GM23338 (cell line): Measurements from ENCODE around the gene EXOC2. TPM values are rescaled to one million over a fixed set of nuclear protein-coding genes. Genes with fewer than 3 reads are reported as not detected.

Experiments used
- ATAC-seq: fragments of 200-7000 bp; cut with Tn5 transposase; 3 replicates; pipeline ENCODE4 v1.9.1; 2020
- DNase-seq: peaks from one replicate; pipeline ENCODE4 v3.0.0-alpha.2; 2015; ENCODE audit warnings: low spot score
- H2AFZ ChIP-seq: fragments of 200-600 bp; sonication (generic); 2 replicates; pipeline ENCODE4 v1.8.0; 2016; ENCODE audit warnings: antibody characterized with exemption, mild to moderate bottlenecking, moderate library complexity
- H3F3A ChIP-seq: fragments of 200-600 bp; sonication (generic); replicated peaks from 2 replicates; pipeline ENCODE4 v1.8.0; 2017; ENCODE audit warnings: antibody characterized with exemption, mixed run types, low read depth
- H3K27ac ChIP-seq: fragments of 200-600 bp; sonication (generic); 2 replicates; pipeline ENCODE4 v1.6.1; 2016; ENCODE audit warnings: low read depth
- H3K27me3 ChIP-seq: fragments of 200-600 bp; sonication (generic); 2 replicates; pipeline ENCODE4 v1.8.0; 2016; ENCODE audit warnings: mild to moderate bottlenecking, mixed run types, moderate library complexity; ENCODE audit not compliant: insufficient read depth
- H3K36me3 ChIP-seq: fragments of 200-600 bp; sonication (generic); 2 replicates; pipeline ENCODE4 v1.8.0; 2016; ENCODE audit warnings: mild to moderate bottlenecking; ENCODE audit not compliant: insufficient read depth
- H3K4me1 ChIP-seq: fragments of 200-600 bp; sonication (generic); 2 replicates; pipeline ENCODE4 v1.8.0; 2016; ENCODE audit warnings: mild to moderate bottlenecking, moderate library complexity; ENCODE audit not compliant: insufficient read depth
- H3K4me2 ChIP-seq: fragments of 200-600 bp; sonication (generic); 2 replicates; pipeline ENCODE4 v1.7.1; 2017; ENCODE audit warnings: mixed run types
- H3K4me3 ChIP-seq: fragments of 200-600 bp; sonication (generic); 2 replicates; pipeline ENCODE4 v1.6.1; 2016; ENCODE audit warnings: mixed run types
- H3K79me2 ChIP-seq: fragments of 200-600 bp; sonication (generic); replicated peaks from 2 replicates; pipeline ENCODE4 v1.8.0; 2017; ENCODE audit warnings: mild to moderate bottlenecking; ENCODE audit not compliant: insufficient read depth
- H3K9me2 ChIP-seq: fragments of 200-600 bp; sonication (generic); 2 replicates; pipeline ENCODE4 v1.8.0; 2017; ENCODE audit not compliant: insufficient read depth
- H4K20me1 ChIP-seq: fragments of 200-600 bp; sonication (generic); replicated peaks from 2 replicates; pipeline ENCODE4 v1.8.0; 2017; ENCODE audit warnings: mild to moderate bottlenecking; ENCODE audit not compliant: insufficient read depth
- H3K27ac Mint-ChIP-seq: 2 replicates; pipeline ENCODE4 v1.8.0; 2020; ENCODE audit warnings: inconsistent platforms, mild to moderate bottlenecking, moderate library complexity, mixed read lengths
- H3K27me3 Mint-ChIP-seq: 3 replicates; pipeline ENCODE4 v1.8.0; 2022; ENCODE audit warnings: low read depth, mild to moderate bottlenecking, moderate library complexity, mixed read lengths, inconsistent platforms; ENCODE audit not compliant: insufficient read depth, poor library complexity
- H3K36me3 Mint-ChIP-seq: 3 replicates; pipeline ENCODE4 v1.8.0; 2021; ENCODE audit warnings: low read depth, mild to moderate bottlenecking, inconsistent platforms, moderate library complexity, mixed read lengths
- H3K4me1 Mint-ChIP-seq: 3 replicates; pipeline ENCODE4 v1.8.0; 2020; ENCODE audit warnings: mild to moderate bottlenecking, inconsistent platforms, mixed read lengths
- H3K4me3 Mint-ChIP-seq: 3 replicates; pipeline ENCODE4 v1.8.0; 2021; ENCODE audit warnings: moderate library complexity, mild to moderate bottlenecking, inconsistent platforms, mixed read lengths
- H3K9me3 Mint-ChIP-seq: 3 replicates; pipeline ENCODE4 v1.8.0; 2020; ENCODE audit warnings: moderate library complexity, mild to moderate bottlenecking, inconsistent platforms, mixed read lengths
- ETS1 ChIP-seq: IDR thresholded peaks from 2 replicates; pipeline ENCODE4 v1.6.1; 2016; ENCODE audit warnings: antibody characterized with exemption
- JUNB ChIP-seq: IDR thresholded peaks from one replicate; pipeline ENCODE4 v1.6.1; 2016; ENCODE audit warnings: antibody characterized with exemption; ENCODE audit not compliant: unreplicated experiment
- NANOG ChIP-seq: IDR thresholded peaks from 2 replicates; pipeline ENCODE4 v1.6.1; 2016; ENCODE audit warnings: antibody characterized with exemption, borderline replicate concordance
- POLR2AphosphoS5 ChIP-seq: IDR thresholded peaks from 2 replicates; pipeline ENCODE4 v1.6.1; 2016; ENCODE audit warnings: antibody characterized with exemption, low read depth
- STAT1 ChIP-seq: IDR thresholded peaks from one replicate; pipeline ENCODE4 v1.6.1; 2016; ENCODE audit warnings: antibody characterized with exemption; ENCODE audit not compliant: unreplicated experiment
- ZNF462 ChIP-seq: fragments of 250-450 bp; sonication (Bioruptor Pico); IDR thresholded peaks from 2 replicates; pipeline ENCODE4 v1.5.0; 2020; ENCODE audit warnings: mild to moderate bottlenecking, moderate library complexity
- polyA plus RNA-seq: library from polyadenylated mRNA; unstranded; fragments of >200 nt; fragmentation: Nextera tagmentation; extraction: Ambion mirVana; gene quantifications from 2 replicates; pipeline ENCODE4 v1.2.1, GENCODE V29; 2016
- total RNA-seq: library from RNA; depleted of rRNA; stranded (reverse); fragments of >200 nt; shearing (Covaris generic); gene quantifications from 2 replicates; pipeline ENCODE4 v1.2.3, GENCODE V29; 2014

Gene EXOC2
- total and polyA plus RNA-seq, 2 experiments from 2014 or later: 28.7 to 93.6 TPM

GRCh38 chr6:504446-504980 is 188.4 kb downstream of the EXOC2 start:
- ATAC-seq (no peak), DNase-seq (no peak)
- no peak overlapping the region for H2AFZ ChIP-seq
- Mint-ChIP-seq H3K4me3 (no peak overlapping the region), H3K9me3 (no peaks in the 10 kb centered on the region), H3K27me3 (no peaks in the 10 kb centered on the region), H3K36me3 (0 out of 3 replicates have a peak, but pooled peaks cover 4% of the 10 kb centered on the region), H3K4me1 (peaks cover 13% of the 10 kb centered on the region), H3K27ac (no peak overlapping the region)
- no peaks in the 10 kb centered on the region for H3F3A ChIP-seq
- H4K20me1 ChIP-seq: peaks cover 7% of the 10 kb centered on the region; the same call in 1 of the 2 replicates
- no peak overlapping the region for H3K27ac ChIP-seq
- no peak overlapping the region for H3K4me3 ChIP-seq
- no peak overlapping the region for H3K4me2 ChIP-seq
- H3K36me3 ChIP-seq: no peaks in the 10 kb centered on the region
- TF ChIP-seq POLR2AphosphoS5 (no peak), JUNB (no peak), ZNF462 (CRISPR knock-in tag) (no peak), STAT1 (no peak)
- H3K79me2 ChIP-seq: no peaks in the 10 kb centered on the region
- no peaks in the 10 kb centered on the region for H3K9me2 ChIP-seq
- no peaks in the 10 kb centered on the region for H3K27me3 ChIP-seq
- peaks cover 7% of the 10 kb centered on the region for H3K4me1 ChIP-seq

GRCh38 chr6:503610-504362 is 189.2 kb downstream of the EXOC2 start:
- peaks cover 5% of the 10 kb centered on the region; the same call in 1 of the 3 replicates for H3K36me3 Mint-ChIP-seq
- Histone ChIP-seq H3K27me3 (no peaks in the 10 kb centered on the region), H3K9me2 (no peaks in the 10 kb centered on the region), H3K4me1 (no peaks in the 10 kb centered on the region), H3K36me3 (no peaks in the 10 kb centered on the region), H3K79me2 (no peaks in the 10 kb centered on the region), H2AFZ (no peak overlapping the region), H3K4me2 (no peak overlapping the region), H3K4me3 (no peak overlapping the region), H3K27ac (no peak overlapping the region), H4K20me1 (peaks cover 7% of the 10 kb centered on the region; the same call in 1 of the 2 replicates), H3F3A (no peaks in the 10 kb centered on the region)
- ATAC-seq (no peak), DNase-seq (no peak)
- H3K9me3 Mint-ChIP-seq: no peaks in the 10 kb centered on the region
- no peak overlapping the region for H3K27ac Mint-ChIP-seq
- no peak overlapping the region for H3K4me3 Mint-ChIP-seq
- H3K4me1 Mint-ChIP-seq: peaks cover 6% of the 10 kb centered on the region
- H3K27me3 Mint-ChIP-seq: no peaks in the 10 kb centered on the region
- TF ChIP-seq NANOG (no peak), ETS1 (no peak)
